ENCODE measurements around the gene MYO18A.

DNA sequence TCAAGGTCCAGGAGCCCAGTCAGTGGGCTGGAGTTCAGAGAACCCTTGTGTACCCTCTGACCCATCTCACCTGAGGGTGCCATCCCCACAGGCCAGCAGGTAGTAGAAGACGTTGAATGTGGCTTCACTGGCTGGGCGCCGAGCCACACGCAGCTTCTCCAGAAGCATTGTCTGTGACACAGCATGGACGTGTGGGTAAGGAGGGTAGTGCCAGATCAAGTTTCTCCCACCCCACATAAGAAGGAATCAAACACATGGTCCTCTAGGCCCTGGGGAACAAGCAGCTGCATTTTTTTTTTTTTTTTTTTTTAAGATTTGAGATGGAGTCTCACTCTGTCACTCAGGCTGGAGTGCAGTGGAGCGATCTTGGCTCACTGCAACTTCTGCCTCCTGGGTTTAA lies 60.9 kb downstream of the MYO18A start:
- TF ChIP-seq, protein P1, sequence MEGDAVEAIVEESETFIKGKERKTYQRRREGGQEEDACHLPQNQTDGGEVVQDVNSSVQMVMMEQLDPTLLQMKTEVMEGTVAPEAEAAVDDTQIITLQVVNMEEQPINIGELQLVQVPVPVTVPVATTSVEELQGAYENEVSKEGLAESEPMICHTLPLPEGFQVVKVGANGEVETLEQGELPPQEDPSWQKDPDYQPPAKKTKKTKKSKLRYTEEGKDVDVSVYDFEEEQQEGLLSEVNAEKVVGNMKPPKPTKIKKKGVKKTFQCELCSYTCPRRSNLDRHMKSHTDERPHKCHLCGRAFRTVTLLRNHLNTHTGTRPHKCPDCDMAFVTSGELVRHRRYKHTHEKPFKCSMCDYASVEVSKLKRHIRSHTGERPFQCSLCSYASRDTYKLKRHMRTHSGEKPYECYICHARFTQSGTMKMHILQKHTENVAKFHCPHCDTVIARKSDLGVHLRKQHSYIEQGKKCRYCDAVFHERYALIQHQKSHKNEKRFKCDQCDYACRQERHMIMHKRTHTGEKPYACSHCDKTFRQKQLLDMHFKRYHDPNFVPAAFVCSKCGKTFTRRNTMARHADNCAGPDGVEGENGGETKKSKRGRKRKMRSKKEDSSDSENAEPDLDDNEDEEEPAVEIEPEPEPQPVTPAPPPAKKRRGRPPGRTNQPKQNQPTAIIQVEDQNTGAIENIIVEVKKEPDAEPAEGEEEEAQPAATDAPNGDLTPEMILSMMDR (IDR thresholded peaks at IDR 0.05), result no peak
- no peak for TF ChIP-seq POLR2A (IDR thresholded peaks at IDR 0.05)
